Cardiac fibroblast (primary cell): ENCODE data around the gene ATP11C.

ENCODE experiments used
- DNase-seq, 2 donors: peaks; one replicate each; pipeline versions ENCODE4 v3.0.0 to v3.0.0-alpha.2; 2010; ENCODE audit warnings: low read depth in 2 of 2
- H3K4me3 ChIP-seq, 2 donors: replicated peaks in 1 of 2; 1 replicate in 1 of 2; 2 replicates in 1 of 2; pipeline ENCODE4 v1.5.1; 2011; ENCODE audit warnings: low read depth in 2 of 2, low read length in 2 of 2, mild to moderate bottlenecking in 2 of 2, moderate library complexity in 1 of 2
- TF ChIP-seq, protein P1 (sequence below): IDR thresholded peaks from one replicate; pipeline ENCODE4 v1.5.1; 2011; ENCODE audit warnings: low read depth, mild to moderate bottlenecking, low read length, inconsistent platforms

Gene ATP11C

DNA sequence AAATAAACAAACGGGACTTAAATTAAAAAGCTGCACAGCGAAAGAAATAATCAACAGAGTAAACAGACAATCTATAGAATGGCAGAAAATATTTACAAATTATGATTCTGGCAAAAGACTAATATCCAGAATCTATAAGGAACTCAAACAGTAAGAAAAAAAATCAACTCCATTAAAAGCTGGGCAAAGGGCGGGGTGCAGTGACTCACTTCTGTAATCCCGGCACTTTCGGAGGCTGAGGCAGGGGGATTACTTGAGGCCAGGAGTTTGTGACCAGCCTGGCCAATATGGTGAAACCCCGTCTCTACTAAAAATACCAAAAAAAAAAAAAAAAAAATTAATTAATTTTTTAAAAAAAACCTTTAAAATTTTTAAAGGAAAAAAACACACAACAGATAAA lies 109.0 kb downstream of the ATP11C start:
- DNase-seq, result peak in 1 of 2 donors; percentile 52
- TF ChIP-seq, protein P1, sequence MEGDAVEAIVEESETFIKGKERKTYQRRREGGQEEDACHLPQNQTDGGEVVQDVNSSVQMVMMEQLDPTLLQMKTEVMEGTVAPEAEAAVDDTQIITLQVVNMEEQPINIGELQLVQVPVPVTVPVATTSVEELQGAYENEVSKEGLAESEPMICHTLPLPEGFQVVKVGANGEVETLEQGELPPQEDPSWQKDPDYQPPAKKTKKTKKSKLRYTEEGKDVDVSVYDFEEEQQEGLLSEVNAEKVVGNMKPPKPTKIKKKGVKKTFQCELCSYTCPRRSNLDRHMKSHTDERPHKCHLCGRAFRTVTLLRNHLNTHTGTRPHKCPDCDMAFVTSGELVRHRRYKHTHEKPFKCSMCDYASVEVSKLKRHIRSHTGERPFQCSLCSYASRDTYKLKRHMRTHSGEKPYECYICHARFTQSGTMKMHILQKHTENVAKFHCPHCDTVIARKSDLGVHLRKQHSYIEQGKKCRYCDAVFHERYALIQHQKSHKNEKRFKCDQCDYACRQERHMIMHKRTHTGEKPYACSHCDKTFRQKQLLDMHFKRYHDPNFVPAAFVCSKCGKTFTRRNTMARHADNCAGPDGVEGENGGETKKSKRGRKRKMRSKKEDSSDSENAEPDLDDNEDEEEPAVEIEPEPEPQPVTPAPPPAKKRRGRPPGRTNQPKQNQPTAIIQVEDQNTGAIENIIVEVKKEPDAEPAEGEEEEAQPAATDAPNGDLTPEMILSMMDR, result no peak
- no peak overlapping the region for H3K4me3 ChIP-seq

DNA sequence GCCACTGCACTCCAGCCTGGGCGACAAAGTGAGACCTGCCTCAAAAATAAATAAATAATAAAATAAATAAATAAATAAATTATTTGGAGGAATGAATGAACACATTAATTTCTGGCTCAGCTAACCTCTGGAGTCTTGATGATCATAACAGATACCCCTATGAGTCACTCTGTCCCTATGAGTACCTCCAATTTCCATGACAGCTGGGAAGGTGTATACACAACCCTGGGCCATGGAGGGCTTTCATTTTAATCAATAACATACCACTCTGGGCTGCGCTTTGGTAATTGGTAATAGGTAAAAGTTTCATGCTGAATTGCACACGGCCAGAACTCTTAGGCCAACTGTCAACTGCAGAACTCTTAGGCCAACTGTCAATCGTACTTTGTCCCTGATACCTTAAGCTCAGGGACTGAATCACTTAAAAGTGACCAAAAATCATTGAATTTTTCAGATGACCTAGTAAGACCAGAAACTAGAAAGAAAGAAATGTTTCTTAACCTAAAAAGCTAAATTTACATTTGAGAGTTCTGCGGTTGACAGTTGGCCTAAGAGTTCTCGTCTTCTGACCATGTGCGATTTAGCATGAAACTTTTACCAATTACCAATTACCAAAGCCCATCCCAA lies 112.4 kb downstream of the ATP11C start:
- DNase-seq, result no peak
- TF ChIP-seq, protein P1, result no peak
- H3K4me3 ChIP-seq, result no peak overlapping the region

DNA sequence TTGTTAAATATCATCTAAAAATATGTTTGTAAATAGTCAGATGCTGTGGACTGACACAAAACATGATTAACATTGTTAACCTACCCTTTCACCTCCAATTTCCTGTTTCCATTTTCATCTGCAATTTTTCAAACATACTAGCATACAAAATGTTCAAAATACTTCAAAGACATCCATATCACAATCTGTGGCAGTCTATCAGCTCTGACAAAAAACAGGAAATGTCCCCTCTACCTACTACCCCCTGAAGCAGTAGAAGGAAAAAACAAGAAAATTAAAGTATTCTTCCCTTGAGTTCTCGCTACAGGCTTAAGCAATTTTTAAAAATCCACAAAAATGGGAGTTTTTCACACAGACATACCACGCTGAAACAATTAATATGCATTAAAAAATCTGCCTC lies 116.6 kb downstream of the ATP11C start:
- DNase-seq, result no peak
- TF ChIP-seq, protein P1, result no peak
- no peak overlapping the region for H3K4me3 ChIP-seq

DNA sequence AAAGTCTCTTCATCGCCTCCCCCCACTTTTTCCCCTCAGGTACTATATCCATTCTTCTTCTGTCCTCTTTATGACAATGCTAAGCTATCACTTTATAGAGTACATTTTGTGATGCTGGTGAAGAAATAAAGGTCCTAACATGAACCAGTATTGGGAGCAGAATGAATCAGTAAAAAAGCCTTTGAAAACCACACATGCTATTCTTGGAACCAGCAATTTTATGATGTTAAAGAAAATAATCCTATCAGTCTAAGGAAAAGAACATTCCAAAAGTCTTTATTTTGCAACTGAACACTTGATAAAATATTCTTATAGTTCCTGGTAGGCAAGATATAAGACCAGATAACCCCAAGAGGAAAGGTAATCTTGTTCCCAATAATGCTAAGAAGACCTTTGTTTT lies 117.1 kb downstream of the ATP11C start:
- H3K4me3 ChIP-seq, result no peak overlapping the region
- DNase-seq, result no peak
- TF ChIP-seq, protein P1, result no peak

DNA sequence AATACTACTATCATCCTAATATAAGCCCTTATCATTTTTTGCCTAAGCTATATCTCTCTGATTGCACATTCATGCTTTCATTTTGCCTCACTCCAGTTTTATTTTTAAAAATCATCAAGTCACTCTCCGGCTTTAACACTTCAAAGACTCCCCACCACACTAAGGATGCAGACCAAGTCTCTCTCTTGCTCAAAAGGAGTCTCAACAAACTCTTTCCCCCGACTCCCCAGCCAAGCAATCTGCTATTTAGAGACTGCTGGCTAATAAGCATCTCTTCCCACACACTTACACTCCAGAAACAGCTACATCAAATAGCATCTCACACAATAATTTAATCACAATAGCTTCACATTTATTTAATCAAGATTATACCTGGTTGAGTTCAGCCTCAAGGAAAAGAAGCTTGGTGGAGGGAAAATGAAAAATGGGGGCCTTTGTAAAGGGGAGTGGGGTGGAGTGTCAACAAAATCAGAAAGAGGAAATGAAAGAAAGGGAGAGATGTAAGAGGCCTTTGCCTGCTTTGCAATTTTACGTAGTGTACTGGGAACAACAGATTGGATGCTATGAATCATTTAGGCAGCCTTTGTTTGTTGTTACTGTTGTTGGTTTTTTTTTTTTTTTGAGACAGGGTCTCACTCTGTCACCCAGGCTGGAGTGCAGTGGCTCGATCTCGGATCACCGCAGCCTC lies 120.8 kb downstream of the ATP11C start:
- no peak overlapping the region for H3K4me3 ChIP-seq
- DNase-seq, result no peak
- TF ChIP-seq, protein P1, result no peak

DNA sequence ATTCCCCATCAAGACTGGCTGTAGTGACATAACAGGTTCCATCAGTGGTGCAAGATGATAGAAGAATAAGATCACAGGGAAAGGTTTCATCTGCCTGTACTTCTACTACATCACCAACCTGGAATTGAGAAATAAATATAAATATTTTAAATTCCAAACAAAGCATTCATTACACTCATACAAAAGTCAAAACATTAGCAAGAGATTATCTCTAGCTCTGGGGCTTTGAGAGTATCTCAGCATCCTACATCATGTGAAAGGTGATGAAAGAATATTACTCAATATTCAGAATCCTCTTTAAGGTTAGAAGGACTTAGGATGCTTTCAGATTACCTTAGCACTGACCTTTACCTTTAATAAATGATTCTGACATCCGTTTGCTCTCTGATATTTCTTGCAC lies 128.4 kb downstream of the ATP11C start:
- H3K4me3 ChIP-seq, result no peak overlapping the region
- no peak for DNase-seq
- TF ChIP-seq, protein P1, result no peak

DNA sequence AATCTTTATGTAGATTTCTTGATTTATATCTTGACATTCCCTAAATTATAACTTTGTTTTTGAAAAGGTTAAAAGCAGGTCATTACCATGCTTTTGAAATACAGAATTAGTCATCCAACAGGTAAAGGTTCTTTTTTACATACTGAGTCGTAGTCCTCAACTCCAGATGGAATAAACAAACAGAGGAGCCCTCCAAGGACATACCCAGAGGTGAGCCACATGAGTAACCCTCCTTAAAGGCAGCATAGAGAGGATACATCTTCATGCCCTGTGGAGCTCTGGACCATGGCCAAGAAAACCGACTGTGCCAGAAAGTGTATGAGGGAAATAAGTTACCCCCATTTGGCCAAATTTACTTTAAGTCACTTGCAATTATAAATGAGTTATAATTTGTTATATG lies 129.6 kb downstream of the ATP11C start:
- DNase-seq, result no peak

More for the DNA sequence above, 129.6 kb downstream of the ATP11C start:
- no peak overlapping the region for H3K4me3 ChIP-seq
- TF ChIP-seq, protein P1, result no peak
